Activated CD8-positive, alpha-beta memory T cell treated with anti-CD3 and anti-CD28 coated beads, Interleukin-2, amount 50 U/mL, for 4 hours (primary cell): Measurements from ENCODE around the gene IFNA1.
"Not testable (repeated sequence)": the region's sequence is repeated elsewhere in the genome, so short reads cannot be mapped to it uniquely, and the experiment has no call there.

Experiments used
- DNase-seq: peaks from one replicate; pipeline ENCODE4 v3.0.0-alpha.2; 2020

Gene IFNA1

DNA sequence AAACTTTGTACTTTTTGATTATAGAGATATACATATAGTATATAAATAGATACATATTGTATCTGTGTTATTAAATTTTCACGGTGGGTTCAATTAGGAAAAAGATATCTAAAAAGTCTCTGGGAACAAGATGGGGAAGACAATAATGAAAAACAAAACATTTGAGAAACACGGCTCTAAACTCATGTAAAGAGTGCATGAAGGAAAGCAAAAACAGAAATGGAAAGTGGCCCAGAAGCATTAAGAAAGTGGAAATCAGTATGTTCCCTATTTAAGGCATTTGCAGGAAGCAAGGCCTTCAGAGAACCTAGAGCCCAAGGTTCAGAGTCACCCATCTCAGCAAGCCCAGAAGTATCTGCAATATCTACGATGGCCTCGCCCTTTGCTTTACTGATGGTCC, at the start of gene IFNA1:
IFNA1 (plus strand) TSS at position 301 of the 400 bp plus-strand sequence; CDS start at position 370, 69 bp downstream.
- DNase-seq, result no peak

DNA sequence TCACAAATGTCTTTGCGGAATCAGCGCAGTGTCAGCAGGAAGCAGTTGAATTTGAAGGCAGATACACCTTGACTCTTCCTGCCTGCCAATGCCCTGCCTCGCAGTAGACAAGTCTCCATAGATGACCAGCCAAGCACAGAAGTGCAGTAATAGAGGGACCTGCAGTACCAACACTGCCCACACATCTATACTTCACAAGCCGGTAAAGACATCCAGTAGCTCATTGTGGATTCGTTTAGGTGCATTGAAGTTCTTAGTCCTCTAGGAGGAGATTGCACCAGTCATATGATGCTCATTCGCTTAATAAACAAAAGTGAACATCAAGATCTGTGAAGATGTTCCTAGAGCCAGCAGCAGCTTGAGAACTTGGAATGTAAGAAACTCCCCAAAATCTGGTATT, 48.0 kb upstream of the IFNA1 start:
- no peak for DNase-seq

DNA sequence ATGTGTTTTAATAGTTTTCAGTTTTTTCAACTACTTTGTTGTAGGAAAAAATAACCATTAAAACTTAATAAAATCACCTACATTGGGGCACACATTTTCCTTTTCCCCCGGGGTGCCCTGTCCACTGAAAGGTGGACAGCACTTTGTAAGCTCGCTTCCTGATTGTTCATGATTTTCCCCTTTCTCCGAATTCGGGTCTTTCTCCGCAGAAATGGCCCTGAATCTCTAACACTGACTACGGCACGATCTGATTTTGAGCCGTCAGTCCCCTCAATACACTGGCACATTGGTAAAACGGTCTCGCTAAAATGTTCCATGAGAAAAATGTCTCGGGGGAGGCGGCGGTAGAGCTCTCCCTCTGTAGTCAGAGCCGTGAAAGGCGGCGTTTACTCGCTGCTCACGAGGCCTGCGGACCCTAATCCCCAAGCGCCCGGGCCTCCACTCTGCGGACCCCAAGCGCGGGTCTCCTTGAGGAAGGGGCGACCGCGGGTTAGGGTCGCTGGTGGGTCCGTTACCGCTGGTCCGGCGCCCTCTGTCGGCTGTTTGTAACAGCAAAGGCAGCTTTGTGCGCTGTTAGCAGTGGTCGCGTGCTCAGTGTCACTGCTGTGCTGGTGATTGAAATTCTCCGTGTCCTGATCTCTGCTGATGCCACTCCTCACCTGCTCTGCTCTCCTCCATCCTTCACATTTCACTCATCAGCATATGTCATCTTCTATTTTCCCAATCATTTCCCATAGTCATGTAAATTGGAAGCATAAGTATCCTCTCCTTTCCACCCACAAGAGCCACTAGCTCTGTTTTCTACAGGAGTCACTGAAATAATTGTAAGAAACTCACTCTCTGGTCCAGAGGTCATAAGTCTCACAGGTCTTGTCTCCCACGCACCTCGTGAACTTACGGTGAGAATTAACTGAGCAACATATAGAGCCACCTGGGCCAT, 44.2 kb upstream of the IFNA1 start:
- DNase-seq, result peak; percentile 62

DNA sequence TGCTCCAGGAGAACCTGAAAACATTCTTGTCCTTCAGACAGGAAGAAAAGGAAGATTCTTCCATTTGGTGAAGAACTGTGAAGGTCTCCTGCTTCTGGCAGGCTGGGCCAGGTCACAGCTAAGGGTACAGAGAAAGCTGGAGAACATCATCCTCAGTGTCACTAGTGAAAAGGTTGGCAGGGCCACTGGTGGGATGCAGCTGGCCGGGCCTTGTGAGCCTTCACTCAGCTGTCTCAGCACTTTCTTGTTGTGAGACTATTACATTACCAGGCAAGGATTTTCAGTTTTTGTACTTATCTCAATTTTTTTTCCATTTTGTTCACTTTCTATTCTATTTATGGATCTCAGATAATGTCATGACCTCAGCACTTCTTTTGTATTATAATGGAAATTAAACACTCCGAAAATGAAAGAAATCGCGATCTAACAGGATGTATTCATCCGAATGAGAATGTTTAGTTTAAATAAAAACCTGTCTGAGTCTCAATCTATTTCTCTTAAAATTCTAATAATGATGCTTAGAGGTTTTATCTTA, 41.2 kb upstream of the IFNA1 start:
- no peak for DNase-seq

DNA sequence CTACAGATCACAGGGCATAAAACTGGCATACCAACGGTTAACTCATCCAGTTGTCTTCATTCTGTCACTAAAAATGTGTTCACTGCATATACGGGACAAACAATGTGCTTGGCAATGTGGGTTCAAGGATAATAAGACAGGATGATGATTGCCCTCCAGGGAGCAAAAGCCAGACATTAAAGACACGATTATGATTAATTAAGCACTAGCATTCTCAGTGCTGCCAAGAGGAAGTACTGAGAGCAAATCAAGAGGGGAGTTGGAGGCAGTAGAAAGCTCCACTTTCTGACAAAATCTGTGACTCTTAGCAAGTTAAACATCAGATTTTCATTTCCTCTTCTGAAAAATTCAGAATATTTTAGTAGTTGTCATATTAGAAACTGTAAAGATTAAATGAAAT, 40.3 kb upstream of the IFNA1 start:
- DNase-seq, result no peak

DNA sequence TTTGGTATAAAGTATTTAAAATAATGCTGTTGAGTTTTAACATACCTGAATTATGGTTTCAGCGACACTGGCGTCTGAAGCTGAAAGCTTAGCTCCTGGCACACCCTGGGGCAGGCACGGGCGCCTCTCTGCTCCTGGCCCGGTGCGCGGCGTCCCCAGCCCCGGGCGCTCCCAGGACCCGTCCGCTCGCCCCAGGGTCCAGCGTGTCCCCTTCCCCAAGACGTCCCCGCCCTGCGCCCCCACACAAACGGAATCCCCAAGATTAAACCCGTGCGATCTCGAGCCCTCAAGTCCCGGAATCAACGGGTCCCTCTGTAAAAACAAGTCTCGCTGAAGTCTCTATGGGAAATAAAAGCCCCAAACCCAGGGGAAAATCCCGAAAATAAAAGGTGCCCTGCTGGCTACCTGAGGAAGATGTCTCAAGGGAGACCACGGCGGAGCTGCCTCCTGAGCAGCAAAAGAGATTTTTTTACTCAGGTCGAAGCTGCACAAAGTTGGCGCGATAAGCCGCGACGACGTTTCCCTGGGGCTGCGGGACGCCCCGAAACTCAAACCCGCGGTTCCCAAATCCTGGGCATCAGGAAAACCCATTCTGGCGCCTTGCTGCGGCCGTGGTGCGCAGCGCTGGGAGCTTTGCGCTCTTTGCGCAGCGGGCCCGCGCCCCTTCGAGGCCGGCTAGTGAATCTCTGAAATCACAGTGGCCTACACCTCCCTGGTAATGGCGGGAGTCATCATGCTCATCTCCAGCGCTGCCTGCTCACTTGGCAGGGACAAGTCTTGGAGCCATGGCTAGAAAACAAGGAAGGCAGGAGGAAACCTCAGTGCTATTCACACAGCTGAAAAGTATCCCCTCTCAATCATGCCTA, 37.6 kb upstream of the IFNA1 start:
- no peak for DNase-seq

DNA sequence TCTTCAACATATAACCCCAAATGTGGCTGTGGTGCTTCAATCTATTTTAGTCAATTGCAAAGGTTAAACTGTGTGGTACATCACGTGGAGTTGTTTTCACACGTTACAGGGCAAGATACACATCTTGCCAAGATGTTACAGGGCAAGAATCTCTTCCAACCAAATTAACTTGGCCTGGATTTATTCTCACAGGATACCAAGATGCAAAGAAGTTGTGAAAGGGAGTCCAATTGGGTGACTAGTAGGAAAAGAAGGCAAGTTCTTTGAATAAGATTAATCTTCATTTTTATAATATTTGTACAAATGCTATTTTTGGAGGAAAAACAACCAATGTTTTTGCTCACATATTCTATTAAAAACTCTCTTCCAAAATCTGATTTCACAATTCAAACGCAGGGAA, 36.1 kb upstream of the IFNA1 start:
- DNase-seq, result no peak

DNA sequence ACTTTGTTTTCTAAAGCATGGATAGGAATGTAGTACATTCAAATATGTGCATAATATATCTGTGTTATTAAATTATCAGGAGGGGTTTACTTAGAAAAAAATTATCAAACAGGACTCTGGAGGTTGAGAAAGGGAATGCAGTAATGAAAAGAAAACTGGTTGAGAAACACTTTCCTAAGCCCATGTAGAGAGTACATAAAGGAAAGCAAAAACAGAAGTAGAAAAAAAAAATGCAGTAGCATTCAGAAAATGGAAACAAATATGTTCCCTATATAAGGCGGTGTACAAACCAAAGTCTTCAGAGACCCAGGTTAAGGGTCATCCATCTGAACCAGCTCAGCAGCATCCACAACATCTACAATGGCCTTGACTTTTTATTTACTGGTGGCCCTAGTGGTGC, 31.4 kb upstream of the IFNA1 start, which contains the start of gene IFNA8:
IFNA8 (plus strand) TSS at position 301 of the 400 bp plus-strand sequence; CDS start at position 361, 60 bp downstream.
- DNase-seq, result no peak

DNA sequence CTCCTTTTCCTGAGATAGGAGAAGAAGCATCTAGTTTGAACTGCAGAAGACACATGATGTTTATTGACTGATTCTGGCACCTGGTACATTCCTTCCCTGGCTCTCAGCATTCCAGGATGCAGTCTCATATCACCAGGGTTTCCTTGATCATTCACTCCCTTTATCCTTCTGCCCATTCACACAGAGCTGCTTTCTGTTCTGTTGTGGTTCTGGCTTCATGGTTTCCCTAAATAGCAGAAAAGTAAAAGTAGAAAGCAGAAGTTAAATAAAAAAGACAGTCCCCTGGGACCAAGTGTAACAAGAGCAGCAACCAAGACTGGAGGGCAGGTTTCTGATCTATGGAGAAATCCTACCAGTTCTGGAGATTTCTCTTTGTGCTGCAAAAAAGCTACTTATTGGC, 28.1 kb upstream of the IFNA1 start:
- no peak for DNase-seq

DNA sequence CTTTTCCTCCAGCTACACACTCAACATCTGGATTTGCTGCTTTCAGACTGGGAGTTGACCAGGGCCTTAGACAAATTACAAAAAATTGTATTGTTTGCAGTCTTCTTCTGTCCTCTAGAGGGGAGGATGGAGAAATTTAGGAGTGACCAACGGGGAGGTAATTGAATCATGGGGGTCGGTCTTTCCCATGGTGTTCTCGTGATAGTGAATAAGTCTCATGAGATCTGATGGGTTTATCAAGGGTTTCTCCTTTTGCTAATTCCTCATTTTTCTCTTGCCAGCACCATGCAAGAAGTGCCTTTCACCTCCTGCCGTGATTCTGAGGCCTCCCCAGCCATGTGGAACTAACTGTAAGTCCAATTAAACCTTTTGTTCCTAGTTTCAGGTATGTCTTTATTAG, 27.1 kb upstream of the IFNA1 start:
- DNase-seq, result no peak

DNA sequence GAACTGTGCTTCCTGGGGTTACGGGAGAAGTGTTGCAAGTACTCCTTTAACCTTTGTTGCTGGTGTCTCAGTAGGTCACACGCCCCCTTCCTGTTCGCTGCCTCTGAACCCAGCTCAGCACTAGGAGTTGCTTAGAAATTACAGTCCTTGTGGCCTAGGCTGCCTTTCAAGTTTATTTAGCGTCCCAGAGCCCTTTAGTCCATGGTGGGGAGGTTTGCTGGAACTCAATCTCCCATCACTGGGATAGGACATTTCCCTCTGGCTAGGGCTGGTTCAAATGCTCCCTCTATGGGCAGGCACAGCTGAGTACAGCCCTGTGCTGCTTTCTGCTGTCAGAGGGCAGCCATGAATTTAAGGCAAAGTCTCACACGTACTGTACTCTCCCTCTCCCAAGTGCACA, 26.6 kb upstream of the IFNA1 start:
- no peak for DNase-seq

DNA sequence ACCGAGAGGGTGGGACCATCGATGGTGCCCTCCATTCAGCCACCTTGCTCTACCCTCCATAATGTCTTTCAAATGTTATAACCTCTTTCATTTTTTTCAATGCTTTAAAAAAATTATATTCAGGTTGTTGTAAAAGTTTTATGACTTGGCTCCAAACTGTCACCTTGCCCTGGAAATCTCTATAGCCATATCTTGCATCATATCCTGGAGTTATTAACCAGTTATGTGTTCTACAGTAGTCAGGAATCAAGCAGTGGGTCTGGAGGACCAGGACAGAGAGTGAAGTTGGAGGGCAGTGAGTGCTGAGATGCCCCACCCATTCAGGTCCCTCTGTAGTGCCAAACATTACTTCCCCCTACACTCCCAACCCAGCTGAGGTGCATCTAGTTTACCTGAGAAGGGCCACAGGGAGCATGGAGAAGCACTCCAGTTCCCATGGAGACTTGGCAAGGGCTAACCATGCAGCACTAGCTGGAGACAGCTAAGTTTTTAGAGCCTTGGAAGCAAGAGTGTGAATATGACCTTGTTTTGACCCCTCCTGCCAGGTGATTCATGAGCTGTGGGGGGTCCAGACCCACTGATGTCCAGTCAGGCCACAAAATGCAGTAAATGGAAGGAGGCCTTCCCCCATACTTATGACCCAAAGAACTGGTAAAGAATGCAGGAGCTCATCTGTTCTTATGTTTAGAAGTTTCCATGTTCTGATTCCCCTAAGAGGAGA, 25.9 kb upstream of the IFNA1 start:
- no peak for DNase-seq

DNA sequence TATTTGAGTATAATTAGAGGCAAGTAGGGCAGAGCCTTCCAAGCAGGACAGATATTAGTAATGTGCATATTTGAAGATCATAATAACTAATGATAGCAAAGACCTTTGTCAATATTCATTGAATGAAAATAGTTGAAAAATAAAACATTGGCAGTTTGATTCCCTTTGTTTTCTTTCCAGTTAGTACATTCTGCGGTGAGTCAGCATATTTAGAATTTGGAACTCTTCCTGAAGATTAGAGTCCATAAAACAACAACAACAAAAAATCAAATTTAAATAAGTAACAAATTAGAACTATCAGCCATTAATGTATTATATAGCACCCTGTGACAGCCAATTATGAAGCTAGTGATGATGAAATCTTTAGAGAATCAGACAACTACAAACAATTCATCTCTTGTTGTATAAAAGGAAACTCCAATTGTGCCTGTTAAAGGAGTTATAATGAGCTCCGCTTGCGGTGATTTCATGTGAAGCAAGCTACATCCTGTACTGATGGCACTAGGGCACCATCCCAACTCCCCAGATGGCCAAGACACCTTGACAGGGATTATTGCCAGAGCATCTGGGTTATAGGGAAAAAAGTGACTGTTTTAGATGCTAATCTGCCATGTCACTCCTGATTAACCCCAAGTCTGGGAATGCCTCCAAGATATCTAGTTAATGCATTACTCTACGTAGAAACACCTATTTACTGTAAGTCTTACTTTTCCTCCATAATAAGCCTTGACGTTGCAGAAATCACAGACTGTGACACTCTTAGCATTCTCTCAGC, 24.6 kb upstream of the IFNA1 start:
- DNase-seq, result no peak

DNA sequence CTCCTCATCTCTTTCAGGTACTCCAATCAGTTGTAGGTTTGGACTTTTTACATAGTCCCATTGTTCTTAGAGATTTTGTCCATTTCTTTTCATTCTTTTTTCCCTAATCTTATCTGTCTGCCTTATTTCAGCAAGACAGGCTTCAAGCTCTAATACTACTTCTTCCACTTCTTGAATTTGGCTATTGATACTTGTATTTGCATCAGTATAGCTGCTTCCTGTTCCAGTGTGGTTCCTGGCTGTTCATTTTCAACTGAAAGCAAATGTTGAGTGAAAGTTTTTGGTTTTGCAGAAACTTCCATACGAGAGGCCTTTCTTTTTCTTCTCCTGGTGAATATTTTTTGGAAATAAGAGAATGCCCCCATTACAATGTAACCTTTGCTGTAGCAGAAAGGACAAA, 12.0 kb upstream of the IFNA1 start:
- DNase-seq, result no peak

DNA sequence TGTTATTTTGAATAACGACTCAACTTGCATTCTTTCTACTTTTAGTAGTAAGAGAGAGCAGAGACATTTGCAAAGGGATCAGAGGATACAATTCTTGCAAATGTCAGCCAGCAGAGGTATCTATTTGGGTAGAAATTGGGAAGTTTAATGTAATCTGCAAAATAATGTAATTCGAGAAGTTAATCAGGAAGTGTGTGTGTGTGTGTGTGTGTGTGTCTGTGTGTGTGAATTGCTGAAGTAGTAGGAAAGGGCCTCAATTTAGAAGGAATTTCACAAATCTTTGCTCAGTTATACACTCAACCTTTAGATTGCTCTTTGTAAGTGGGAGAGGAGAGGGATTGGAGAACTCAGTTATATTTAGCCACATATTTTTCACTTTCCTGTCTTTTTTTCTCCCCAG, 11.0 kb upstream of the IFNA1 start:
- no peak for DNase-seq

DNA sequence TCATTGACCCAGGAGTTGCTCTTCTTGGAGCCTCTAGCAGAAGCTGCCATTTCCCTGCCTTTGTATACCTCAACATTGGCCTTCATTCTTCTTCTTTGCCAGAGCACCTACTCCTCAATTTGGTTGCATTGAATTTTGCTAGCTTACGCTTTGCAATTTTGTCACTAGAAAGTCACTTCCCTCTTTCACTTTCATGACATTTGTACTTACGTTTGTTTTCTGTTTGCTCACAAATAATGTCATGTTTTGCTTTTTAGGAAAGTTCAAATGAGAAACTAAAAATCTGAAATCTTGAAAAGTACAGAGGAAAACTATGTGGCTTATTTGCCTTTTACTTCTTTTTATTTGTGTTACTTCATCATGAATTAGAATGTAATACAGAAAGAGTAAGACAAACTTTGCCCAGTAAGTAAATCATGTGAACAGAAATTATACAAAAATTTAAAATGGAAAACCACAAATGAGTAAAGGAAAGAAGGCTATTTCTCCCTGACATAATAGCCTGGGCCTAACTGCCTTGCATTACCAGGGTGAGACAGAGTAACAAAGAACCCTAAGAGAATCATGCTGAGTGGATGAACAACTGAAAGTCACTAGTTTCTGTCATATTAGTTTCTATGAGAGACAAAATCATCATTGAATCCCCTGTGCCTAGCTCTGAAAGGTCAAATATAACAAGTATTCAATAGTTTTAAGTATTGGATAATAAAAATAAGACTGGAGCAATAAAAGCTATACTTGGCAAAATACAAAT, 7.4 kb upstream of the IFNA1 start:
- no peak for DNase-seq

DNA sequence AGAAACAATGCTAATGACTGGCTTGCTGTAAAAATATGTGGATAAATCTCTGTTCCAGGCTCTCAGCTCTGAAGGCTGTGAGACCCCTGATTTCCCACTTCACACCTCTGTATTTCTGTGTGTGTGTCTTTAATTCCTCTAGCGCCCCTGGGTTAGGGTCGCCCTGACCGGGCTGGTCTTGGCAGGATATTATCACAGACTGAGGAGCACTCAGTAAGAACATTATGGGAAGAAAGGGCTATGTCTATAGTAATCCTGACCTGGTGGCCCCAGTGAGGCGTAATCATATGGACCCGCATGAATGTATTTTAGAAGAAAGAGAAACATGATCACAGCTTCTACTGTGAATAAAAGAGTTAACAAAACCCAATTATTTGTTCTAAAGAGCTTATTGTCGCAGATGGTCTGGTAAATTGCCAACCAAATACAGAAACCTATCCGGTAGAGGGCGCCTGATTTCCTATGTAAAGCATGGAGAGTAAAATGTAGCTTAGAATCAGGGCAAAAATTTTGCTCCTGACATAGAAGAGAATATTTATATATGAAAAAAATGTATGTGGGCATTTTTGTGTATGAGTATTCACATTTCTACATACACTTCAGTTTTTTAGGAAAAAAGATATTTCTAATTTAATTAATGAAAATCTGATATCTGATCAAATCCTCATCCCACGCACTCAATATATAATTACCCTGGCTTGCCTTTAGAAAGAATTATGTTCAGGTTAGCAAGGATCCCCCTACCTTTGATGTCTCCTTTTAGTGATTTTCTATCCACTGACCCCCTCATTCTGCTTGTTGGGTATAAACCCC, 5.8 kb upstream of the IFNA1 start:
- DNase-seq, result peak; percentile 35

DNA sequence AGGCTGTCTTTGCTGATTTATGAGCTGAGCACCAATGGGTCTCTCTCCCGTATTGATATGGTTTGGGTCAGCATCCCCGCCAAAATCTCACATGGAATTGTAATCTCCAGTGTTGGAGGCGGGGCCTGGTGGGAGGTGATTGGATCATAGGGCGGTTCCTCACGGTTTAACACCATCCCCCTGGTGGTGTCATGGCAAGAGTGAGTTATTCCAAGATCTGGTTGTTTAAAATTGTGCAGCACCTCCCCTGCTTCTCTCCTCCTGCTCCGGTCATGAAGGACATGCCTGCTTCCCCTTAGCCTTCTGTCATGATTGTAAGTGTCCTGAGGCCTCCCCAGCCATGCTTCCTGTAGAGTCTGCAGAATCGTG, 5.2 kb upstream of the IFNA1 start:
- not testable (repeated sequence) for DNase-seq

DNA sequence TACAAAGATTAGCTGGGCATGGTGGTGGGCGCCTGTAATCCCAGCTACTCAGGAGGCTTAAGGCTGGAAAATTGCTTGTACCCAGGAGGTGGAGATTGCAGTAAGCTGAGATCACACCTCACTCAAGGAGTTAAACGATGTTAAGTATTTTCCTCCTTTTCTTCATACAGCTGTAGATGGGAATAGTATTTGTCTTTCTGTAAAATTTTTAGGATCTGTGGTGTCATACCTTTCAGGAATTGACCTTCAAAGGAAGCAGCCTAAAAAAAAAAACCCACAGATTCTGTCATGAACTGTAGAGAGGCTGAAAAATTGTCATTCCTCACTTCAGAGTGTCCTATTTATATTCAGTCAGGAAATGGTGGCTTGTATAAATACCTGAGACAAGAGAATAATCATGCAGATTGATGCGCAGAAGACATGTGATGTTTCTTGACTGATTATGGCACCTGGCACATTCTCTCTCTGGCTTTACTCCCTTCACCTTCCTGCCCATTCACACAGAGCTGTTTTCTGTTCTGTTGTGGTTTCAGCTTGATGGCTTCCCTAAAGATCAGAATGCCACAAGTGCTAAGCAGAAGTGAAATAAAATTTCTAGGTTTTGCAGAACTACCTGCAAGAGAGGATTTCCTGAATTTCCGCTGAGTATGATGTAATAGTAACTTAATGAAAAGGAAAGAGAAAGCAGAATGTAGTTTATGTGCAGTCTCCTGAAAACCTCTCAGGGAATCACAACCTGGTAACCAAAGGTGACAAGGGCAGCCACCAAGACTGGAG, 3.8 kb downstream of the IFNA1 start:
- DNase-seq, result no peak

DNA sequence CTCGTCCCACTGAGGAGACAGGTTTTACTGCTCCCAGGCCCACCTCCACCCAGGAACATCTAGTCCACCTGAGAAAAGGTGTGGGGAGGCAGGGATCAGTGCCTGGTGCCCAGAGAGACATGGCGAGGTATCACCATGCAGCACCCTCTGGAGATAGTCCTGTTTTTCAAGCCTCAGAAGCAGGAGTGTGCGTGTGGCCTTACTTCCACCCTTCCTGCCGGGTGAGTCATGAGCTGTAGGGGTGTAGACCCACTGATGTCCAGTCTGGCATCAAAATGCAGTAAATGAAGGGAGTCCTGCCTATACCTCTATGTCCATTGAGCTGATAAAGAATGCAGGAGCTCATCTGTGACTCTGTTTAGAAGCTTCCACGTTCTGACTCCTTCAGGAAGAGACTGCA, 9.1 kb downstream of the IFNA1 start:
- DNase-seq, result not testable (repeated sequence)
